HG02852 (cell line): ENCODE results near the gene CRB2.

ENCODE experiments used
- ATAC-seq: cut with Tn5 transposase; IDR thresholded peaks from one replicate; pipeline ENCODE4 v1.9.1; 2021; ENCODE audit warnings: mild to moderate bottlenecking, moderate library complexity; ENCODE audit not compliant: unreplicated experiment

CRB2 gene

GRCh38 chr9:123361731-123362510 is 5.9 kb downstream of the CRB2 start:
- no peak for ATAC-seq

DNA sequence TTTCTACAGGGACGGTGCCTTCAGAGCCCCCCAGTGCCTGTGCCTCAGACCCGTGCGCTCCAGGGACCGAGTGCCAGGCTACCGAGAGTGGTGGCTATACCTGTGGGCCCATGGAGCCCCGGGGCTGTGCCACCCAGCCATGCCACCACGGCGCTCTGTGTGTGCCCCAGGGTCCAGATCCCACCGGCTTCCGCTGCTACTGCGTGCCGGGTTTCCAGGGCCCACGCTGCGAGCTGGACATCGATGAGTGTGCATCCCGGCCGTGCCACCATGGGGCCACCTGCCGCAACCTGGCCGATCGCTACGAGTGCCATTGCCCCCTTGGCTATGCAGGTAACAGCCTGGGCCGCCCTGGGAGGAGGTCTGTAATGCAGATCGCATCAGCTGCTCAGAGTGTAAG is 6.9 kb downstream of the CRB2 start:
- ATAC-seq = no peak

DNA sequence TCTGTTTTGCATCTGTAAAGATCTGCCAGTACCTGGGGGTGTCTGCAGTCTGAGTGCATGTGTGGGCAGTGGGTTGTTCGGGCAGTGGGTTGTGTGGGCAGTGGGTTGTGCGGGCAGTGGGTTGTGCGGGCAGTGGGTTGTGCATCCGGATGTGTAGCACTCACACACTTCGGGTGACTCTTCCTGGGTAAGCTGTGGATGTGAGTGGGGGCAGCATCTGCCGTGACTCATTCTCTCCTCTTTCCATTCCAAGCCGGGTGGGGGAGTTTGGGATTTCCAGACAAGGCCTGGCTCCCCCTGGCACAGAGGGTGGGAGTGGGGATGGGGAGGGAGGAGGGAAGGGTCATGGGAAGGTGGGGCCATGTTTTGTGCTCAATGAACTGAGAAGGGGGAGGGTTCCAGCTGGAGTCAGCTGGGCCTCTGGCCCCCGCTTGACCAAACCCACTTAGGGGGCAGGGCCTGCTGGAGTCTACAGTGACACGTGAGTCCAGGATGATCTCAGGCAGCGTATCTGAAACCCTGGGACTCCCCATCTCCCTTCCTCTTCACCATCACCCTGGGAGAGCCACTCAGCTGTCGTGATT is 8.3 kb downstream of the CRB2 start:
- no peak for ATAC-seq

GRCh38 chr9:123365287-123365880 is 9.4 kb downstream of the CRB2 start:
- ATAC-seq = no peak

- no peak for ATAC-seq
Observed at GRCh38 chr9:123365881-123366528, 10.0 kb downstream of the CRB2 start.

GRCh38 chr9:123368023-123368422 is 12.0 kb downstream of the CRB2 start:
- no peak for ATAC-seq

DNA sequence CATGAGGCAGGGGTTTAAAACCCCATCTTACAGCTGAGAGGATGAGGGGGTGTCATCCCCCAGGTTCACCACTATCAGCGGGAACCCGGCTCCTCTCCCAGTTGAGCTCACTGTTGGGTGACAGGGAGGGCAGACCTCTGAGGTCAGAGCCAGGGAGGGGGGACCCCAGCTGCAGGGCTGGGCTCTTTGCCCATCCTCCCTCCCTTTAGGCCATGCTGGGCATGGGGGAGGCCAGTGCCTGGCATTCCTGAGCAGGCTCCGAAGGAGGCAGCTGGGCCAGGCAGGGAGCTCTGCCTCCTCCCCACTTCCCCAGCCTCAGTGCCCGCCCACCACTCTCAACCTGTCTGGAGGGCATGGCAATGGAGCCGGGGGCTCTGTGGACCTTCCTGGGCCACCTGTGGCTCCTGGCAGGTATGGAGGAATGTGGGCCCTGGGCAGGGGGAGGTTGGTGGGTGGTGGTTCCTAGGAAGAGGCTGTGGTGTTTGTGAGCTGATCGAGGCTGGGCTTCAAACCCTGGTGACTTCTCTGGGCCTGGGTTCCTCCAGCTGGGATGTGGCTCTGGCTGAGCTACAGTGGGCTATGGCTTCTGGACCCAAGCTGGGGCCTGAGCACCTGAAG is 12.6 kb downstream of the CRB2 start:
- ATAC-seq = no peak

DNA sequence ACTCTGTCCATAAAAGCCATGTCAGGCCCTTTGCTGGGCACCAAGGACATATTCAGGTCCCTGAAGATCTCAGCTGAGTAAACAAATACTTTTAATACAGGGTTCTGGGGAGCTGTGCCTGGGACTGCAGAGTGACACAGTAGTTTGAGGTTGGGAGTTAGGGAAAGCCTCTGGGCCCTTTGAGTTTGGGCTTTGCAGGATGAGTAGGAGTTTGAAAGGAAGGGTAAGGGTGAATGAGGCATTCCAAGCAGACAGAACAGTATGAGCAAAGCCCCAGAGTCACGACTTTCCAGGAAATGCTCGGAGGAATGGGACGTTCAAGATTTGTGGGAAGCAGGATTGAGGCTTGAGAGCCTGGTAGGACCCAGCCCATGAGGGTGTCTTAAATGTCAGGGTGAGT is 13.3 kb downstream of the CRB2 start:
- no peak for ATAC-seq

DNA sequence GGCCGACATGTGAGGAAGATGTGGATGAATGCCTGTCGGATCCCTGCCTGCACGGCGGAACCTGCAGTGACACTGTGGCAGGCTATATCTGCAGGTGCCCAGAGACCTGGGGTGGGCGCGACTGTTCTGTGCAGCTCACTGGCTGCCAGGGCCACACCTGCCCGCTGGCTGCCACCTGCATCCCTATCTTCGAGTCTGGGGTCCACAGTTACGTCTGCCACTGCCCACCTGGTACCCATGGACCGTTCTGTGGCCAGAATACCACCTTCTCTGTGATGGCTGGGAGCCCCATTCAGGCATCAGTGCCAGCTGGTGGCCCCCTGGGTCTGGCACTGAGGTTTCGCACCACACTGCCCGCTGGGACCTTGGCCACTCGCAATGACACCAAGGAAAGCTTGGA is 14.1 kb downstream of the CRB2 start:
- no peak for ATAC-seq

DNA sequence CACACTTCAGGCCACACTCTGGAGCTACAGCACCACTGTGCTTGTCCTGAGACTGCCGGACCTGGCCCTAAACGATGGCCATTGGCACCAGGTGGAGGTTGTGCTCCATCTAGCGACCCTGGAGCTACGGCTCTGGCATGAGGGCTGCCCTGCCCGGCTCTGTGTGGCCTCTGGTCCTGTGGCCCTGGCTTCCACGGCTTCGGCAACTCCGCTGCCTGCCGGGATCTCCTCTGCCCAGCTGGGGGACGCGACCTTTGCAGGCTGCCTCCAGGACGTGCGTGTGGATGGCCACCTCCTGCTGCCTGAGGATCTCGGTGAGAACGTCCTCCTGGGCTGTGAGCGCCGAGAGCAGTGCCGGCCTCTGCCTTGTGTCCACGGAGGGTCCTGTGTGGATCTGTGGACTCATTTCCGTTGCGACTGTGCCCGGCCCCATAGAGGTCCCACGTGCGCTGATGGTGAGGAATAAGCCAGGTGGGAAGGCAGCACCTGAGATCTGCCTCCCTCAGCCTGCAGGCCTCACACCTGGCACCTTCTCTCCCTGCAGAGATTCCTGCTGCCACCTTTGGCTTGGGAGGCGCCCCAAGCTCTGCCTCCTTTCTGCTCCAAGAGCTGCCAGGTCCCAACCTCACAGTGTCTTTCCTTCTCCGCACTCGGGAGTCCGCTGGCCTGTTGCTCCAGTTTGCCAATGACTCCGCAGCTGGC is 14.7 kb downstream of the CRB2 start:
- no peak for ATAC-seq

GRCh38 chr9:123371228-123371584 is 15.2 kb downstream of the CRB2 start:
- no peak for ATAC-seq

- ATAC-seq = no peak
Observed at GRCh38 chr9:123371805-123372590, 16.0 kb downstream of the CRB2 start.

DNA sequence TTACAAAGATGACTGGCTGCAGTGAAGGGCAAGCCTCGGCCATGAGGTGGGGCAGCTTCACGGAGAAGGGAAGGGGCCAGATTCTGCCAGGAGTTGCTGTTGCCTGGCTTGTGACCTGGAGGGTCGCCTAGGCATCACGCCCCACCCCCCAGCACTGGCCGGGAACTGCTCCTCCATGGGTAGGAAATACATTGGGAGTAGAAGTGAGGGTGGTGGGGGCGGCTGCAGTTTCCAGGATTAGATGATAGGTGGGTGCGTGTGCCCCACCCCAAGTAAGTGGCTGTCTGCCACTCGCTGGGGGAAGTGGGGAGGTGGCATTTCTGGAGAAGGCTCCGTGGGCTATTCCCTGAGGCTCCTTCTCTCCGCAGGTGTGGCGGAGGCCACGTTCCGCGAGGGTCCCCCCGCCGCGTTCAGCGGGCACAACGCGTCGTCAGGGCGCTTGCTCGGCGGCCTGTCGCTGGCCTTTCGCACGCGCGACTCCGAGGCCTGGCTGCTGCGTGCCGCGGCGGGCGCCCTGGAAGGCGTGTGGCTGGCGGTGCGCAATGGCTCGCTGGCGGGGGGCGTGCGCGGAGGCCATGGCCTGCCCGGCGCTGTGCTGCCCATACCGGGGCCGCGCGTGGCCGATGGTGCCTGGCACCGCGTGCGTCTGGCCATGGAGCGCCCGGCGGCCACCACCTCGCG is 16.9 kb downstream of the CRB2 start:
- no peak for ATAC-seq

DNA sequence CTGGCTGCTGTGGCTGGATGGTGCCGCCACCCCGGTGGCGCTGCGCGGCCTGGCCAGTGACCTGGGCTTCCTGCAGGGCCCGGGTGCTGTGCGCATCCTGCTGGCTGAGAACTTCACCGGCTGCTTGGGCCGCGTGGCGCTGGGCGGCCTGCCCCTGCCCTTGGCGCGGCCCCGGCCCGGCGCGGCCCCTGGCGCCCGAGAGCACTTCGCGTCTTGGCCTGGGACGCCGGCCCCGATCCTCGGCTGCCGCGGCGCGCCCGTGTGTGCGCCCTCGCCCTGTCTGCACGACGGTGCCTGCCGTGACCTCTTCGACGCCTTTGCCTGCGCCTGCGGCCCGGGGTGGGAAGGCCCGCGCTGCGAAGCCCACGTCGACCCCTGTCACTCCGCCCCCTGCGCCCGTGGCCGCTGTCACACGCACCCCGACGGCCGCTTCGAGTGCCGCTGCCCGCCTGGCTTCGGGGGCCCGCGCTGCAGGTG is 17.5 kb downstream of the CRB2 start:
- no peak for ATAC-seq

DNA sequence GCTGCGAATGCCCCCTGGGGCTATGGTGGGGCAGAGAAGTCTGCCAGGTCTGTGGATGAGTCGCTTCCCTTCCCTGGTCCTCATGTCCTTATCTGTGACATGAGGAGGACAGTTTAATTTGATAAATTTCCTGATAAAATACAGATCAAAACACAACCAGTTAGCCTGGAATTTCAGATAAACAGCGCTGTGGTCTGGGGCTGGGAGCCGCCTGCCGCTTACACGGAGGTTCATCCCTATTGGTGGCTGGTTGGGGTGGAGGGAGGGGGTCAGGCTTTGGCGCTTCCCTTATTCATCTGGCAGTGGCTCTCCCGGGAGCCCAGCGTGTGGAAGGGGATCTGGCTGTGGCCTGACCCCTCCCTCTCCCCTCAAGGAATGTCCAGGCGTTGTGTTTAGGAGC is 17.9 kb downstream of the CRB2 start:
- ATAC-seq = no peak

GRCh38 chr9:123375469-123376132 is 19.6 kb downstream of the CRB2 start:
- no peak for ATAC-seq

DNA sequence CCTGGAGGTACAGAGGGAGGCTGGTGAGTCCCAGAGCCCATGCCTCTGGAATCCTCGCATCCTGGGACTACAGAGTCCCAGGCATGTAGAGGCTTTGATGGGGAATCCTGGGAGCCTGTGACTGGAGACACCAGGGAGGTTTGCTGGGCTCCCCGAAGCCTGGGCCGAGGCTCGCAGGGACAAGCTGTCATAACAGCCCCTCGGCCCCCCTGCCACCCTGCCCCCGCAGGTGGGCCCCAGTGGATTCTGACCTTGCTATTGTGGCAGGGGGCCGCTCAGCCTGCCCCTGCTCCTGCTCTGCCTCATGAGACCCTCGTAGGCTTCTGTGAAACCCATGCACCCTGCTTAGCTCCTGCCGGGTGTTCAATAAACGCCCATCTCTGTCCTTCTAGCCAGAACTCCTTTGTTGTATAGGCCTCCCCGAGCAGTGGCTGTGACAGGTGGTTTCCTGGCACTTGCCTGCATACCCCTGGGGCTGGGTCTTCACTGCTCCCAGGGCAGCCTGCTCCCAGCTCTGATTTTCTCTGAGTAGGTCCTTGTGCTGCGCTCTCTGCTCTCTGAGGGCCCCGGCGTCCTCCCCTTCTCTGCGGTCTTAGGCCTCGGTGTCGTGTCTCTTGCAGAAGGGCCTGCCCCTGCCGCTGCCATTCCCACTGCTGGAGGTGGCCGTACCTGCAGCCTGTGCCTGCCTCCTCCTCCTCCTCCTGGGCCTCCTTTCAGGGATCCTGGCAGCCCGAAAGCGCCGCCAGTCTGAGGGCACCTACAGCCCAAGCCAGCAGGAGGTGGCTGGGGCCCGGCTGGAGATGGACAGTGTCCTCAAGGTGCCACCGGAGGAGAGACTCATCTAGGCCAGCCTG is 20.4 kb downstream of the CRB2 start:
- ATAC-seq = no peak
